Left lung (tissue), 10 donors: ENCODE data around the gene G3BP1. TPM values are rescaled to one million over a fixed set of nuclear protein-coding genes. Genes with fewer than 3 reads are reported as not detected.

Source experiments
- ATAC-seq: fragments of 200-7000 bp; cut with Tn5 transposase; one replicate; pipeline ENCODE4 v1.9.1; 2020; ENCODE audit warnings: moderate library complexity
- DNase-seq, 4 donors: peaks; one replicate each; pipeline ENCODE4 v3.0.0-alpha.2; 2013 to 2020
- H3K27ac ChIP-seq, 2 donors: fragments of 200-600 bp; sonication (generic) in 1 of 2; one replicate each; pipeline versions ENCODE4 v1.5.0 to v1.8.0; 2020 to 2021
- H3K27me3 ChIP-seq, 2 donors: fragments of 200-600 bp; sonication (generic) in 1 of 2; one replicate each; pipeline versions ENCODE4 v1.5.0 to v1.8.0; 2020 to 2021
- H3K36me3 ChIP-seq, 2 donors: fragments of 200-600 bp; sonication (generic) in 1 of 2; one replicate each; pipeline versions ENCODE4 v1.5.0 to v1.8.0; 2020 to 2021
- H3K4me1 ChIP-seq, 2 donors: fragments of 200-600 bp; one replicate each; pipeline ENCODE4 v1.8.0; 2021
- H3K4me3 ChIP-seq, 2 donors: fragments of 200-600 bp; sonication (generic) in 1 of 2; one replicate each; pipeline versions ENCODE4 v1.5.0 to v1.8.0; 2020 to 2021; ENCODE audit warnings: mild to moderate bottlenecking in 1 of 2
- H3K9me3 ChIP-seq, 2 donors: fragments of 200-600 bp; sonication (generic) in 1 of 2; one replicate each; pipeline versions ENCODE4 v1.5.0 to v1.8.0; 2020 to 2021
- CTCF ChIP-seq, 2 donors: fragments of 200-600 bp; sonication (generic) in 1 of 2; IDR thresholded peaks; one replicate each; pipeline versions ENCODE4 v1.5.0 to v1.8.0; 2021; ENCODE audit warnings: antibody characterized with exemption in 2 of 2
- intact Hi-C, 2 donors: fragments of 100-400 bp; cut with DNase I; formaldehyde crosslinking; loops; one replicate each; pipeline versions ENCODE4 v1.11.2 to v1.14.2; 2022
- polyA plus RNA-seq, 6 donors: library from polyadenylated mRNA; unstranded; fragments of 120-200 nt; gene quantifications; one replicate each; pipeline ENCODE4 v1.2.1, GENCODE V29; 2013; ENCODE audit not compliant: insufficient read length in 6 of 6
- total RNA-seq, 2 donors: library from RNA; stranded (reverse); fragmentation: NEBNext Ultra II Directional; extraction: Animal tissue kit (Norgen Biotek cat#: 25700); gene quantifications; one replicate each; pipeline ENCODE4 v1.2.1, GENCODE V29; 2021
- donor health status: DM: no; HTN: yes; CAD: no.
- donor health status: DM: no; HTN: no; CAD: no.

G3BP1 gene
- total and polyA plus RNA-seq, 8 donors, result 125 to 207 (median 146) TPM

- intact Hi-C loops, result no loop called here
- peak; percentile 36 to 85 (median 51) for DNase-seq
- no peaks in the 10 kb centered on the region for H3K9me3 ChIP-seq
- peak overlapping the region; percentile 76 to 79 for H3K4me3 ChIP-seq
- H3K36me3 ChIP-seq, result peaks cover 0 to under 1% of the 10 kb centered on the region in 2 donors
- TF ChIP-seq CTCF (IDR thresholded peaks at IDR 0.05), result no peak
- no peaks in the 10 kb centered on the region for H3K27me3 ChIP-seq
- peak; percentile 12 for ATAC-seq
- peaks cover 13 to 53% of the 10 kb centered on the region in 2 donors for H3K4me1 ChIP-seq
- H3K27ac ChIP-seq, result peak overlapping the region; percentile 94 to 100
Measured at GRCh38 chr5:151772029-151772845, 483 bp downstream of the G3BP1 start.

GRCh38 chr5:151772846-151773561, 1.2 kb downstream of the G3BP1 start:
- intact Hi-C loops, result no loop called here
- no peaks in the 10 kb centered on the region for H3K27me3 ChIP-seq
- no peaks in the 10 kb centered on the region for H3K9me3 ChIP-seq
- no peak for TF ChIP-seq CTCF (IDR thresholded peaks at IDR 0.05)
- DNase-seq (no peak), ATAC-seq (no peak)
- peak overlapping the region; percentile 76 to 79 for H3K4me3 ChIP-seq
- H3K36me3 ChIP-seq, result peaks cover 0 to 8% of the 10 kb centered on the region in 2 donors
- peak overlapping the region; percentile 94 to 100 for H3K27ac ChIP-seq
- peaks cover 13 to 61% of the 10 kb centered on the region in 2 donors for H3K4me1 ChIP-seq

GRCh38 chr5:151773951-151774350, 2.2 kb downstream of the G3BP1 start:
- DNase-seq (no peak), ATAC-seq (no peak)
- no peaks in the 10 kb centered on the region for H3K9me3 ChIP-seq
- no peaks in the 10 kb centered on the region for H3K27me3 ChIP-seq
- H3K27ac ChIP-seq, result no peak overlapping the region
- H3K4me1 ChIP-seq, result peaks cover 13 to 68% of the 10 kb centered on the region in 2 donors
- H3K4me3 ChIP-seq, result peak overlapping the region; percentile 76 to 79
- peaks cover 0 to 18% of the 10 kb centered on the region in 2 donors for H3K36me3 ChIP-seq
- intact Hi-C loops, result no loop called here
- no peak for TF ChIP-seq CTCF (IDR thresholded peaks at IDR 0.05)

- TF ChIP-seq CTCF (IDR thresholded peaks at IDR 0.05), result no peak
- intact Hi-C loops, result no loop called here
- peaks cover 13 to 74% of the 10 kb centered on the region in 2 donors for H3K4me1 ChIP-seq
- peak overlapping the region in 1 of 2 donors; percentile 16 for H3K27ac ChIP-seq
- no peak for DNase-seq
- H3K27me3 ChIP-seq, result no peaks in the 10 kb centered on the region
- H3K4me3 ChIP-seq, result peak overlapping the region in 1 of 2 donors; percentile 76
- H3K9me3 ChIP-seq, result no peaks in the 10 kb centered on the region
- ATAC-seq, result no peak
- H3K36me3 ChIP-seq, result peaks cover 0 to 20% of the 10 kb centered on the region in 2 donors
Measured at GRCh38 chr5:151775025-151775606, 3.4 kb downstream of the G3BP1 start.
